Heart right ventricle (tissue), 16 donors: ENCODE measurements around the gene TMC3. TPM values are rescaled to one million over a fixed set of nuclear protein-coding genes. Genes with fewer than 3 reads are reported as not detected.
A peak's percentile ranks its signal among the peaks of the same experiment; 100 is the strongest.

Experiments used
- ATAC-seq, 8 donors: fragments of 200-7000 bp; cut with Tn5 transposase; one replicate each; pipeline ENCODE4 v1.9.1; 2020; ENCODE audit warnings: mild to moderate bottlenecking in 8 of 8, moderate library complexity in 8 of 8, moderate number of reproducible peaks in 1 of 8
- DNase-seq, 2 donors: peaks; one replicate each; pipeline ENCODE4 v3.0.0-alpha.2; 2020
- H3K27ac ChIP-seq, 10 donors: fragments of 200-600 bp; sonication (generic) in 2 of 10; one replicate each; pipeline versions ENCODE4 v1.5.0 to v1.8.0; 2020 to 2022; ENCODE audit warnings: mild to moderate bottlenecking in 3 of 10
- H3K27me3 ChIP-seq, 7 donors: fragments of 200-600 bp; one replicate each; pipeline ENCODE4 v1.8.0; 2021 to 2022; ENCODE audit warnings: mild to moderate bottlenecking in 2 of 7
- H3K36me3 ChIP-seq, 9 donors: fragments of 200-600 bp; sonication (generic) in 1 of 9; one replicate each; pipeline versions ENCODE4 v1.5.0 to v1.8.0; 2020 to 2022; ENCODE audit warnings: mild to moderate bottlenecking in 2 of 9
- H3K4me1 ChIP-seq, 9 donors: fragments of 200-600 bp; sonication (generic) in 1 of 9; one replicate each; pipeline versions ENCODE4 v1.5.0 to v1.8.0; 2020 to 2022; ENCODE audit warnings: mild to moderate bottlenecking in 4 of 9
- H3K4me3 ChIP-seq, 10 donors: fragments of 200-600 bp; sonication (generic) in 2 of 10; one replicate each; pipeline versions ENCODE4 v1.5.0 to v1.8.0; 2020 to 2022; ENCODE audit warnings: mild to moderate bottlenecking in 7 of 10, moderate library complexity in 2 of 10
- H3K9me3 ChIP-seq, 11 donors: fragments of 200-600 bp in 10 of 11; sonication (generic) in 2 of 11; one replicate each; pipeline versions ENCODE4 v1.5.0 to v1.8.0; 2013 to 2022; ENCODE audit warnings: mild to moderate bottlenecking in 2 of 11, control low read depth in 1 of 11, moderate library complexity in 1 of 11
- CTCF ChIP-seq, 9 donors: fragments of 200-600 bp; sonication (generic) in 2 of 9; IDR thresholded peaks; one replicate each; pipeline versions ENCODE4 v1.5.0 to v1.8.0; 2021 to 2022; ENCODE audit warnings: antibody characterized with exemption in 9 of 9, mild to moderate bottlenecking in 5 of 9, moderate library complexity in 1 of 9
- WGBS, 2 donors: extraction: QIAGEN DNeasy Blood & Tissue Kit; methylation state at CpG; one replicate each; pipeline ENCODE4 v1.1.7; 2013; ENCODE audit warnings: inconsistent platforms in 1 of 2; 5-methylcytosine and 5-hydroxymethylcytosine counted together
- intact Hi-C, 10 donors: fragments of 100-400 bp; cut with DNase I; formaldehyde crosslinking; loops; one replicate each; pipeline versions ENCODE4 v1.11.1 to v1.14.2; 2022
- polyA plus RNA-seq, 2 donors: library from polyadenylated mRNA; stranded (reverse); fragments of 200-250 nt; gene quantifications; one replicate each; pipeline ENCODE4 v1.2.3, GENCODE V29; 2013
- total RNA-seq, 10 donors: library from RNA; stranded (reverse); fragmentation: NEBNext Ultra II Directional in 3 of 10; extraction: Animal tissue kit (Norgen Biotek cat#: 25700) in 3 of 10; gene quantifications; one replicate each; pipeline versions ENCODE4 v1.2.1 to v1.2.4, GENCODE V29; 2021 to 2023
- donor health status: Arrhythmogenic right ventricular cardiomyopathy.
- donor health status: ischemic (EF 13 %, LVEDD 7.1; RV severe dilation, severe dysfunction).
- donor health status: healthy with polysubstance abuse.
- donor health status: DM: no; HTN: yes; CAD: no.
- donor health status: DM: no; HTN: no; CAD: no.
- donor health status: ischemic (EF 25% LVEDD 6.9; RV normal size, moderate dysfunction).
- donor health status: ischemic (EF 25% LVEDD 5.7; RV mildly dilated, moderate dysfunction).
- donor health status: healthy.
- donor health status: DM: yes; HTN: yes; CAD: no.
- donor health status: Ischemic cardiomyopathy.
- donor health status: ischemic (EF 35%, LVEDD 5.7; RV mildly dilated, moderate dysfunction).
- donor health status: nonischemic (EF 11% LVEDD 7.7; RV severe dilation, severe dysfunction).
- donor health status: DM: yes; HTN: yes; CAD: no.
- donor health status: PGD.
- donor health status: ischemic (EF 29% LVEDD 5.4; RV normal size, mild dysfunction).
- donor health status: nonischemic (EF 23%, LVEDD 6.1; RV moderate dilation, normal function).

The TMC3 gene
- total and polyA plus RNA-seq, 12 donors, result under 0.01 TPM; not detected in 11

GRCh38 chr15:81380203-81380602 is 6.2 kb upstream of the TMC3 start:
- TF ChIP-seq CTCF (IDR thresholded peaks at IDR 0.05), result no peak
- H3K27ac ChIP-seq, result no peak overlapping the region
- H3K27me3 ChIP-seq, result peaks cover 0 to 3% (median 0%) of the 10 kb centered on the region in 7 donors
- H3K36me3 ChIP-seq, result no peaks in the 10 kb centered on the region
- WGBS, 2 donors, result 70 to 78% methylated on average over 3 of the region's 3 CpGs
- peaks cover 0 to 11% (median 0%) of the 10 kb centered on the region in 9 donors for H3K4me1 ChIP-seq
- intact Hi-C loops, result no loop called here
- H3K4me3 ChIP-seq, result no peak overlapping the region
- DNase-seq (no peak), ATAC-seq (no peak)
- H3K9me3 ChIP-seq, result peaks cover 0 to 3% (median 0%) of the 10 kb centered on the region in 11 donors

- peaks cover 0 to 11% (median 0%) of the 10 kb centered on the region in 9 donors for H3K4me1 ChIP-seq
- H3K4me3 ChIP-seq, result no peak overlapping the region
- TF ChIP-seq CTCF (IDR thresholded peaks at IDR 0.05), result no peak
- H3K9me3 ChIP-seq, result no peaks in the 10 kb centered on the region
- peaks cover 0 to 4% (median 0%) of the 10 kb centered on the region in 7 donors for H3K27me3 ChIP-seq
- H3K27ac ChIP-seq, result peak overlapping the region in 1 of 10 donors; percentile 41
- H3K36me3 ChIP-seq, result no peaks in the 10 kb centered on the region
- WGBS, 2 donors, result 60 to 64% methylated on average over 9 of the region's 9 CpGs
- intact Hi-C loops, result no loop called here
- peak in 4 of 8 donors; percentile 25 to 71 (median 42) for ATAC-seq
- no peak for DNase-seq
Measured at GRCh38 chr15:81379269-81379668, 5.3 kb upstream of the TMC3 start.

GRCh38 chr15:81378443-81378842 is 4.4 kb upstream of the TMC3 start:
- H3K36me3 ChIP-seq, result no peaks in the 10 kb centered on the region
- DNase-seq (no peak), ATAC-seq (peak in 1 of 8 donors; percentile 41)
- peaks cover 0 to 4% (median 0%) of the 10 kb centered on the region in 7 donors for H3K27me3 ChIP-seq
- no peak overlapping the region for H3K4me3 ChIP-seq
- H3K9me3 ChIP-seq, result no peaks in the 10 kb centered on the region
- TF ChIP-seq CTCF (IDR thresholded peaks at IDR 0.05), result no peak
- intact Hi-C loops, result no loop called here
- H3K27ac ChIP-seq, result peak overlapping the region in 1 of 10 donors; percentile 41
- 64 to 76% methylated on average over 2 of the region's 2 CpGs for WGBS, 2 donors
- H3K4me1 ChIP-seq, result peaks cover 0 to 11% (median 0%) of the 10 kb centered on the region in 9 donors

- Histone ChIP-seq H3K27ac (peak overlapping the region in 1 of 10 donors; percentile 41), H3K27me3 (peaks cover 0 to 4% (median 0%) of the 10 kb centered on the region in 7 donors), H3K4me1 (peaks cover 0 to 11% (median 0%) of the 10 kb centered on the region in 9 donors), H3K4me3 (no peak overlapping the region), H3K9me3 (no peaks in the 10 kb centered on the region), H3K36me3 (no peaks in the 10 kb centered on the region)
- no peak for DNase-seq
- TF ChIP-seq CTCF (IDR thresholded peaks at IDR 0.05), result no peak
- WGBS, 2 donors, result 57 to 66% methylated on average over 4 of the region's 4 CpGs
- peak in 1 of 8 donors; percentile 50 for ATAC-seq
- intact Hi-C loops, result no loop called here
Measured at GRCh38 chr15:81377871-81378270, 3.9 kb upstream of the TMC3 start.
